Activated CD4-positive, alpha-beta T cell treated with anti-CD3 and anti-CD28 coated beads, Interleukin-2, Interleukin-4, amounts not matched to agents 100 ng/mL and 50 ng/mL, durations not matched to agents 16 hours and 8 hours (primary cell): ENCODE data around the gene PLA2G2A.
"Not testable (repeated sequence)": the region's sequence is repeated elsewhere in the genome, so short reads cannot be mapped to it uniquely, and the experiment has no call there.

ENCODE experiments used
- DNase-seq: peaks from one replicate; pipeline ENCODE4 v3.0.0-alpha.2; 2020; ENCODE audit warnings: low spot score

Gene PLA2G2A

GRCh38 chr1:19973616-19974015, 5.8 kb downstream of the PLA2G2A start:
- no peak for DNase-seq

DNA sequence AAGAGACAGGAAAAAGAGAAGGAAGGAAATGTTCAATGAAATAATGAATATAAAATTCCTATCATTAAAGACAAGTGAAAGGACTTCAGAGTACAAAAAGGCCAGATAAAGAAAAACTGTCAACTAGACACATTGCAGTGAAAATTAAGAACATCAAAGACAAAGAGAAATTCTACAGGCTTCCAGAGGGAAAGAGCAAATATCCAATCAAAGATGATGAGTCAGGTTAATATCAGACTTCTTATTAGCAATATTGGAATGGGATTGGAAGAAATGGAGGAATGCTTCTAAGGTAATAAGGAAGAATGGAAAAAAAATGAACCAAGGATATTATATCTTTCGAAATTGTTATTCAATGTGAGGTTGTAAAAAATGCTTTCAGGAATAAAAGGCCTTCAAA, 7.8 kb downstream of the PLA2G2A start:
- DNase-seq, result no peak

DNA sequence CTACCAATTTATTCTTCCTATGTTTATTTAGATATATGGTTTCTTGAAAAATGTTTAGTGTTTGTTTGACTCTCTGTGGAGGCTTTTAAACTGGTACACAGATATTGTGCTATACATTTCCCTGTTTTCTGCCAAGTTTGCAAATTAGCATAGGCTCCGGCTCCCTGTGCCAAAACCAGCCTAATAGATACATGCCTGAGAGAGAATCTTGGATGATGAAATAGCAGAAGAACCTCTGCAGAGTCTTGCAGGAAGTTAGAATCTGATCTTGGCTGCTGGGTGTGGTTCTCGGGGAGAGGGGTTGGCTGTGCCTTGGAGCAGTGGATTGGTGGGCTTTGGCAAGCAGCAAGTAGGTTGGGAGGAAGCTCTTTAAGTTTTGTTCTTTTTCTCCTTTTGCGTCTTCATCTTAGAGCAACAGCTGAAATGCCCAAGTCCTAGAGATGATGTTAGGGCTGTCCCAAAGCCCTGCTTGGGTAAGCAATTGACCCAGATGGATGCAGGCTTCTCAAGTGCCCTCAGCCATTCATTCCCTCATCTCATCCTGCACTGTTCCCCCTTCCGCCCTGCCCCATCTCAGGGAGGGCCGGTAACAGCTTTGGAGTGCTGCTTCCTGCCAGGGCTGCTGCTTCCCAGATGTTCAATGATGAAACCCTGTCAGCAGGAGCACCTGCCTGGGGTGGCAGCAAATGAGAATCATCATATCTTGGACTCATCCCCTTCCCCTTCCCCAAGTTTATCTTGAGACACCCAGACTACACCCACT, 9.3 kb downstream of the PLA2G2A start:
- no peak for DNase-seq

GRCh38 chr1:19967808-19968207, 11.6 kb downstream of the PLA2G2A start:
- no peak for DNase-seq

- no peak for DNase-seq
These were observed 14.9 kb downstream of the PLA2G2A start for GRCh38 chr1:19964542-19964941.

DNA sequence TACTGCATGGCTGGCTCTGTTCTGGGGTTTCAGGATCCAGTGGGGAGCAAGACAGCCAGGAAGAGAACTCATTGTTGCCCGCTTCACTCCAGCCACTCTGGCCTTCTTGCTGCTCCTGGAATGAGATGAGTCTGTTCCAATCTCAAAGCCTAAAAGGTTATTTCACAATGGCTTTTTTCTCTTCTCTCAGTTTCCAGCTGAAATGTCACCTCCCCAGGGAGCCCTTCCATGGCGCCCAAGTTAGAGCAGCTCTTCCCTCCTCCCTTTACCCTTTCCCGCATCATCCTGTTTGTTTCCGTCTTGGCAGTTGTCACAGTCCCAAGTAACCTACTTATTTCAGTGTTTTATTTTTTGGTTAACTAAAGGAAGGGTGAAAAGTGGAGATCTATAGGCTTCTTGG, 15.8 kb downstream of the PLA2G2A start:
- no peak for DNase-seq

DNA sequence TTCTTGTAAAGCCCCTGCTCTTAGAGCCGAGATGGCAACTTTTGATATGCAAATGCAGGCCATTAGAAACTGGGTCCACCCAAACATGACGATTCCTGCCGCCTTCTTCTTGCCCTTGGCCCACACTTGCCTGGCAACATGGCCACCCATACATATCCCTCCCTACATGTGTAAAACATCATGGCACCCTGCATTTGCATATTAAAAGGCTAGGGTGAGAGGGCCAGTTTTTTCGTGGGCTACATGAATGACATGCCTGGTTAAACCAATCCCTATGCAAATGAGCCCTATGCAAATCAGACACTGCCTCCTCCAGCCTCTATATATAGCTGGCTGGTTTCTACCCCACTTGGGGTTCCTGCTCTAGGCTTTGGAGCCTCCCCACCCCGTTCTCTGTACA, 18.8 kb downstream of the PLA2G2A start:
- DNase-seq, result no peak

GRCh38 chr1:19957779-19958178, 21.6 kb downstream of the PLA2G2A start:
- no peak for DNase-seq

DNA sequence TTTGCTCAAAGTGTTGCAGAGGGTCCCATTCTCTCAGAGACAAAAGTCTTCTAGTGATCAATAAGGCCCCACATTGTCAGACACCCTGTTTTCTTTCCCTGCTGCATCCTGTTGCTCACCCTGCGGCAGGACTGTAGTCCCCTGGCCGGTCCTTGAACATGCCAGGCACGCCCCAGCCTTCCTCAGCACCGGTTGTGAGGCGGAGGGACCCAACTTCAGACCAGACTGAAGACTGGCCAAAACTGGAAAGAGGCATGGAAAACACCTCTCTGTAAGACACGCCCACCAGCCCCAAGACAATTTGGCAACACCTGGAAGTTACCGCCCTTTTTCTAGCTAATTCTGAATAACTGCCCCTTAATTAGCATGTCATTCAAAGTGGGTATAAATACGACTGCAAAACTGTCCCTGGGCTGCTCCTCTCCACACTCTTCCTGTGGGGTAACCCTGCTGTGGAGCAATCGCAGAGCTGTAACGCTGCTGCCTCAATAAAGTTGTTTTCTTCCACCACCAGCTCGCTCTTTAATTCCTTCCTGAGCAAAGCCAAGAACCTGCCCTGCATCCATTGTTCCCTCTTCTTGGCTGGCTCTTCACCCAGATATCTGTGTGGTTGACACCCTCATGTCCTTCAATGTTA, 23.8 kb downstream of the PLA2G2A start:
- DNase-seq, result no peak

- no peak for DNase-seq
These were observed 25.4 kb downstream of the PLA2G2A start for GRCh38 chr1:19954059-19954458.

DNA sequence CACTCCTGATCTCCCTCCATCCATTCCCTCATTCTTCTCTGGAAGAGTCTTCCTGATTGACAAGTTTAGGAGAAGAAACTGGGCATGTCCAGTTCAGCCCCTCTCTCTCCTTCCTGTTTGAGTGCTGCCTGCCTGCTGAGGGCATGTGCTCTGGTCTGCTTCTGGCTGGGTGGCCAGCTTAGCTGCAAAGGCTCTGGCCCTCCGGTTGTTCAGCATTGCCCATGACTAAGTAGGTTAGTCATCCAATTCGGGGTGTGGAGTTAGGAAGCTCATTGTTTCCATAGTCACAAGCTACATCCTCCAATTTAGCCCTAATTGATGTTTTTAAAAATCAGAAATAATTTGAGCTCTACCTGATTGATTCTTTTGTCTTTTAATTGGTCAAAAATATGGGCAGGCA, 30.4 kb downstream of the PLA2G2A start:
- DNase-seq, result no peak

- no peak for DNase-seq
These were observed 32.4 kb downstream of the PLA2G2A start for GRCh38 chr1:19946971-19947370.

GRCh38 chr1:19946331-19946751, 33.1 kb downstream of the PLA2G2A start:
- no peak for DNase-seq

DNA sequence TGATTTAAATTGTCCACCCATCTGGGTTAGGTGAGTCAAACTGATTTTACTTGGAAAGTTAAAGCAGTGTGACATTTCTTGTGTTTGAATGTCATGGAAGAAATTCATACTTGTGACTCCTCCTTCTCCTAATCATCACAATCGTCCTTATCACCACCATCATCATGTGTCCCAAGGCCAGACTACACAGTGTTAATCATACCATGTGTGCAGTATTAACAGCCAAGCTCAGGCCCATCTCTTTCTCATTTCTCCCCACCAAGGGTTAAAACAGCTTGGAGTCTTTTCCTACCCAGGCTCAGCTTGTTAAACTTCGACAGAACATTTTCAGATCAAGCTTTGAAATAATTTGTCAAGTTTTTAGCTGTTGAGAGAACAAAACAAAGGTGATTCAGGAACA, 33.5 kb downstream of the PLA2G2A start:
- no peak for DNase-seq

- no peak for DNase-seq
These were observed 36.8 kb downstream of the PLA2G2A start for GRCh38 chr1:19942657-19943056.

GRCh38 chr1:19942088-19942487, 37.3 kb downstream of the PLA2G2A start:
- DNase-seq, result no peak

- no peak for DNase-seq
These were observed 38.2 kb downstream of the PLA2G2A start for GRCh38 chr1:19941206-19941568.

DNA sequence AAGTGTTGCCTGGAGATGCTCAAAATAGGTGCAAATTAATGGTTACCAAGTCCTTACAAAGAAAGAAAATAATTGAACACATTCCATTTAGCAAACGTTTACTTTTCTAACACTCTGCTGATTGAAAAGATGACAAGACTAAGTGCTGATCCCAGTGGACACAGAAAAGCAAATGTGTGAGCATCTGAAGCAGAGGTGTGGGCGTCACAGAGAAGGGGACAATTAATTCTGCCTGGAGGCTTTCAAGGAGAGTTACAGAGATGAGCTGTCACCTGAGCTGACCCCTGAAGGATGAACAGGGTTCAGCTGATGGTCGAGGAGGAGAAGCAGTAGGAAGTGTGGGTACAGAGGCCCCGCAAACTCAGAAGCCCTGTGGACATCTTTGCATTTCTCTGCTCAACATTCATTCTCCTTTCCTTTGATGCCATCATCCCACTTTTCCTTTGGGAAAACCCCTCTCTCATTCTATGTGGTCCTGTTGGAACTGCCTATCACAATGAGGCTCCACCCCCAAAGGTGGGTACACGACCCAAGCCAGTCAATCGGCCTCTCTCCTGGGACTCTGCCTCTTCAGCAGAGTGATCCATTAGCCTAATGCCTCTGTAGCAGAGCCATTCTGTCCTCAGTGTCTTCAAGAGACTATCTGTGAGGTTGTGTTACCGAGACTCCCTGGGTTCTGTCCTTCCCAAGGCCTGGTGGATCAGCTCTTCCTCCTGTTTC, 38.8 kb downstream of the PLA2G2A start:
- no peak for DNase-seq

DNA sequence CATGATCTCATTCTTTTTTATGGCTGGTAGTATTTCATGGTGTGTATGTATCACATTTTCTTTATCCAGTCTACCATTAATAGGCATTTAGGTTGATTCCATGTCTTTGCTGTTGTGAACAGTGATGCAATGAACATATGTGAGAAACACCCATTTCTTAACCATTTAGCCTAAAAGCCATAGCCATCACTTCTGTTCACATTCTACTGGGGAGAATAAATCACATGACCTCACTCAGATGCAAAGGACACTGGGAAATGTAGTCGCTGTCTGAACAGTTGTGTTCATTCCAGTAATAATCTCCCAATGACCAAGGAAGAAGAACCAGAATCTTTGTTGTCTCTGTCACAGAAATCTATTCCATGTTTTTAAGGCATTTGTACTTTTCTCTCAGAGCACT, 40.9 kb downstream of the PLA2G2A start:
- DNase-seq, result no peak

DNA sequence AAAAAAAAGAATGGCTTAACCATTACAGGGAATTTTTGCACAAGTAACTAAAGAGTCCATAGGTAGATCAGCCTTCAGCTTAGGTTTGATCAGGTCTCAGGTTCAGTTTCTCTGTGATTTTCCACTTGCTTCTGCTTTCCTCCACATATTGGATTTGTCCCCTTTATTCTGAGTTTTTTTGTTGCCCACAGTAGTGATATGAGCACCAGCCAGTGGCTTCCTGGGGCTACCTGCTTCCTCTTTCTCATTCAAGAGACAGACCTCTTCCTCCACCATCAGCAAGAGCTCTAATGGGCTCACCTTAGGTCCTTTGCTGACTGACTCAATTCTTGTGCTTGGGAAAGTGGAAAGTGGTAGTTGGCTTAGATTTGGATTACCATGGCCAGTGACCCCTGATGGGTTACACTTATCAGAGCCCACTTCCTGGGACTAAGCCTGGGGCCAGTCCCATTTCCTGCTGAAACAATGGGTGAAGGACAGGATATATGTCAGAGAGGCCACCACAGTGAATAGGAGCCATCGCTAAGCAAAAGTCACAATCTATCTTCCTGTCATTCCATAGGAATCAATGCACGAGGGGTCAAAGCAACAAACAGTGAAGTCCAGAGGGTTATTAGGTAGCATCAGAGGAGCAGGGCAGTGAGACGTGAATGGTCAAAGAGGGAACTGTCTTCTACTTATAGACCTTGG, 43.2 kb downstream of the PLA2G2A start:
- no peak for DNase-seq

DNA sequence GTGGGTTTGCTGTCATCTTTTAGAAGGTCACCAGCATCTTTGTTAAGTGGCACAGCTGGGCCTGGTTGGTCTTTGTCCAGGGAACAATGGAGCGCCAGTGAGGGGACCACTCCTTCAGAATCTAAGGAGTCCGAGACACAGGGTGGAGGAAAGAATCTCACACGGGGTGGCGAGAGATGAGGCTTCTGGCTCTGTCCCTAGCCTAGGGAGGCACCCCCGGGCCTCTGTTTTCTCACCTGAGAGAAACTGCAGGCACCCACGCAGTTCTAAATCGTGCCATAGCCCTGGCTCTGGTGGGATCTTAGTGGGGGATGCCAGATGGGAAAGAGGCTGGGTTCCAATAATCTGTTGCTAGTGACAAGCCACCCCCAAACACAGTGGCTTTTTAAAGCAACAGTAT, 45.1 kb downstream of the PLA2G2A start:
- no peak for DNase-seq

DNA sequence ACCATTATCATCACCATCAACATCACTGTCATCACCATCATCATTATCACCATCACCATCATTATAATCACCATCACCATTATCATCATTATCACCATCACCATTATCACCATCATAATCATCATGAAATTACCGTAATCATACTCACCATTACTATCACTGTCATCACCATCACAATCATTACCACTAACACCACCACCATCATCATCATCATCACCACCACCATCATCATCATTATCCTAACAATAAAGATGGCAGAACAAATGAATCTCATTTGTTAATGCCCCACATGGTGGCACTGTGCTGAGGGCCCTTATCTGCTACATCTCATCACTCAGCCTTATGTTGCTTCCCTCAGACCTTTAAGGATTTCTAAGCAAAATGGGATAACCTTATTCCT, 46.6 kb downstream of the PLA2G2A start:
- DNase-seq, result no peak

- DNase-seq, result not testable (repeated sequence)
These were observed 52.3 kb downstream of the PLA2G2A start for GRCh38 chr1:19927130-19927421.
